Gastrocnemius medialis (tissue), 4 donors: ENCODE results near the gene EP400.

Experiments used
- CTCF ChIP-seq, 5 experiments: fragments of 450-650 bp in 3 of 5; fragments of 200-600 bp in 2 of 5; sonication (generic) in 2 of 5; IDR thresholded peaks in 4 of 5; conservative IDR thresholded peaks in 1 of 5; 1 replicate in 4 of 5; 2 replicates in 1 of 5; pipeline ENCODE4 v1.5.1; 2016 to 2019; ENCODE audit warnings: antibody characterized with exemption in 5 of 5, mild to moderate bottlenecking in 3 of 5, moderate library complexity in 3 of 5
- POLR2A ChIP-seq, 2 donors: fragments of 450-650 bp; IDR thresholded peaks; one replicate each; pipeline ENCODE4 v1.6.1; 2017; ENCODE audit warnings: antibody characterized with exemption in 2 of 2, mild to moderate bottlenecking in 2 of 2, moderate library complexity in 2 of 2

DNA sequence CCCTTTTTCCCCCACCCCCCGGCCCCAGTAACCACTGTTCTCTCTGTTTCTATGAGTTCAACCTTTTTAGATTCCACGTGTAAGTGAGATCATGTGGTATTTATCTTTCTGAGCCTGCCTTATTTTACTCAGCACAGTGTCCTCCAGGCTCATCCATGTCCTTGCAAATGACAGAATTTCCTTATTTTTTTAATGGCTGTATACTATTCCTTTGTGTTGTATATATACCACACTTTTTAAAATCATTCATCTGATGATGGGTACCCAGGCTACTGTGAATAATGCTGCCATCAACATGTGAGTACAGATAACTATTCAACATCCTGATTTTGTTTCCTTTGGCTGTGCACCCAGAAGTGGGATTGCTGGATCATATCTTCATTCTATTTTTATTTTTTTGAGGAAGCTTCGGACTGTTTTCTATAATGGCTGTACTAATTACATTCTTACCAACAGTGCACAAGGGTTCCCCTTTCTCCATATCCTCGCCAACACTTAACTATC is 139.7 kb downstream of the EP400 start:
- TF ChIP-seq CTCF (IDR thresholded peaks at IDR 0.05 in 4 of 5, conservative IDR thresholded peaks at IDR 0.05 in 1 of 5) (no peak), POLR2A (IDR thresholded peaks at IDR 0.05) (no peak)
